ENCODE results near the gene TRPM7. TPM values are rescaled to one million over a fixed set of nuclear protein-coding genes. Genes with fewer than 3 reads are reported as not detected.

TRPM7 gene
- total and polyA plus RNA-seq, 9 of the 15 experiments (the other 6 are each of a cell fraction or from before 2014, with no cell fraction given) = 12.3 to 59.2 (median 31.5) TPM

- TF ChIP-seq TEAD4 (IDR thresholded peaks at IDR 0.05; ENCODE audit: low read length) = peak; percentile 46; the same call in 1 of the 2 replicates
- no peak for TF ChIP-seq TEAD4 (CRISPR knock-in tag; IDR thresholded peaks at IDR 0.05; ENCODE audit: borderline replicate concordance)
- peak; percentile 88 for TF ChIP-seq SUPT5H (IDR thresholded peaks at IDR 0.05)
- no peak for TF ChIP-seq ZNF263 (CRISPR knock-in tag; IDR thresholded peaks at IDR 0.05; ENCODE audit: borderline replicate concordance)
- TF ChIP-seq SMAD2 (IDR thresholded peaks at IDR 0.05; ENCODE audit: low read depth, low read length) = no peak
- TF ChIP-seq EGR1 (conservative IDR thresholded peaks at IDR 0.05) = peak; percentile 76; the same call in 1 of the 2 replicates
- TF ChIP-seq TAF9B (IDR thresholded peaks at IDR 0.05; ENCODE audit: partially characterized antibody) = peak; percentile 43
- TF ChIP-seq PCBP1 (IDR thresholded peaks at IDR 0.05; ENCODE audit: low read depth, low read length, poor library complexity, severe bottlenecking) = no peak
- TF ChIP-seq NFIC (IDR thresholded peaks at IDR 0.05) = 0 out of 2 replicates have a peak, but pooled peaks have one; percentile 25
- TF ChIP-seq THAP7 (CRISPR knock-in tag; IDR thresholded peaks at IDR 0.05) = no peak
- TF ChIP-seq ADNP (tag; IDR thresholded peaks at IDR 0.05) = no peak
- TF ChIP-seq SMARCB1 (IDR thresholded peaks at IDR 0.05; ENCODE audit: insufficient read length, low read depth) = no peak
- no peak for TF ChIP-seq TCF7L2 (IDR thresholded peaks at IDR 0.05; ENCODE audit: low read depth, low read length)
- TF ChIP-seq ESRRA (IDR thresholded peaks at IDR 0.05; ENCODE audit: borderline replicate concordance, low read depth) = peak; percentile 70
- no peak for TF ChIP-seq E2F8 (IDR thresholded peaks at IDR 0.05; ENCODE audit: low read depth, partially characterized antibody)
- 0 out of 2 replicates have a peak, but pooled peaks have one; percentile 12 for TF ChIP-seq ARID1B (IDR thresholded peaks at IDR 0.05)
- no peak for TF ChIP-seq NCOA6 (IDR thresholded peaks at IDR 0.05)
- TF ChIP-seq SMAD4 (CRISPR knock-in tag; conservative IDR thresholded peaks at IDR 0.05) = peak; percentile 93
- 0 out of 2 replicates have a peak, but pooled peaks have one; percentile 43 for TF ChIP-seq KDM2B (CRISPR knock-in tag; IDR thresholded peaks at IDR 0.05)
- TF ChIP-seq MTA2 (IDR thresholded peaks at IDR 0.05; ENCODE audit: low read depth) = 0 out of 2 replicates have a peak, but pooled peaks have one; percentile 40
- TF ChIP-seq CBX1 (IDR thresholded peaks at IDR 0.05; ENCODE audit: low read depth) = no peak; the same call in 1 of the 2 replicates
- TF ChIP-seq FOS (IDR thresholded peaks at IDR 0.05; ENCODE audit: extremely low read depth, insufficient read length) = no peak
- no peak for TF ChIP-seq ATF1 (CRISPR knock-in tag; IDR thresholded peaks at IDR 0.05)
- TF ChIP-seq ATF1 (tag; IDR thresholded peaks at IDR 0.05) = peak; percentile 69
- TF ChIP-seq RHOXF2B (CRISPR knock-in tag; conservative IDR thresholded peaks at IDR 0.05) = no peak
- peak; percentile 79 for TF ChIP-seq CREB1 (IDR thresholded peaks at IDR 0.05)
- TF ChIP-seq CREB1 (CRISPR knock-in tag; IDR thresholded peaks at IDR 0.05) = no peak
- no peak for TF ChIP-seq ZNF41 (CRISPR knock-in tag; conservative IDR thresholded peaks at IDR 0.05)
- no peak for TF ChIP-seq PTTG1 (tag; IDR thresholded peaks at IDR 0.05; ENCODE audit: low read depth)
Observed at GRCh38 chr15:50686469-50687301, at the start of gene TRPM7 (continued).
